ENCODE data around the gene ITGA6. TPM values are rescaled to one million over a fixed set of nuclear protein-coding genes. Genes with fewer than 3 reads are reported as not detected.

ITGA6 gene
- total RNA-seq, 1 experiment from 2014 or later: 75.9 TPM

DNA sequence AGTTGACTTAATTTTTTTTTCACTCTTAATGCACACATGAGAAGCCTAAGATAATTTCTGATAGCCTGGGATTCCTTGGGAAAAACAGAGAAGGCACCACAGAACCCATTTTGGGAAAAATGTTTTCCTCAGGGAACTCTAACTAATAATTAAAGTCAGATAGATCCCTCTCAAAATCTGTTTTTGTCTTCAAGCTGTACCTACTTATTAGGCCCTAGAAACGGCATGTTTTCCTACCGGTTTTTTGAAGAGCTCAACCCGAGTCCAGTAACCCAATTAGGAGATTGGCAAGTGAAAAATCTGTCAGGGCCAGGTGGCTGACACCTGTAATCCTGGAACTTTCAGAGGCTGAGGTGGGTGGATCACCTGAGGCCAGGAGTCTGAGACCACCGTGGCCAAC, 112.4 kb downstream of the ITGA6 start:
- TF ChIP-seq TCF7L2 (IDR thresholded peaks at IDR 0.05; ENCODE audit: low read depth, low read length) (no peak), SIN3A (IDR thresholded peaks at IDR 0.05; ENCODE audit: borderline replicate concordance, insufficient read depth, low read depth, low read length) (no peak), REST (IDR thresholded peaks at IDR 0.05; ENCODE audit: insufficient read depth in 1 of 2, low read depth in 2 of 2, low read length in 1 of 2) (no peak), POLR2AphosphoS5 (IDR thresholded peaks at IDR 0.05; ENCODE audit: low read depth, low read length) (no peak)
- TF ChIP-seq, protein P1, sequence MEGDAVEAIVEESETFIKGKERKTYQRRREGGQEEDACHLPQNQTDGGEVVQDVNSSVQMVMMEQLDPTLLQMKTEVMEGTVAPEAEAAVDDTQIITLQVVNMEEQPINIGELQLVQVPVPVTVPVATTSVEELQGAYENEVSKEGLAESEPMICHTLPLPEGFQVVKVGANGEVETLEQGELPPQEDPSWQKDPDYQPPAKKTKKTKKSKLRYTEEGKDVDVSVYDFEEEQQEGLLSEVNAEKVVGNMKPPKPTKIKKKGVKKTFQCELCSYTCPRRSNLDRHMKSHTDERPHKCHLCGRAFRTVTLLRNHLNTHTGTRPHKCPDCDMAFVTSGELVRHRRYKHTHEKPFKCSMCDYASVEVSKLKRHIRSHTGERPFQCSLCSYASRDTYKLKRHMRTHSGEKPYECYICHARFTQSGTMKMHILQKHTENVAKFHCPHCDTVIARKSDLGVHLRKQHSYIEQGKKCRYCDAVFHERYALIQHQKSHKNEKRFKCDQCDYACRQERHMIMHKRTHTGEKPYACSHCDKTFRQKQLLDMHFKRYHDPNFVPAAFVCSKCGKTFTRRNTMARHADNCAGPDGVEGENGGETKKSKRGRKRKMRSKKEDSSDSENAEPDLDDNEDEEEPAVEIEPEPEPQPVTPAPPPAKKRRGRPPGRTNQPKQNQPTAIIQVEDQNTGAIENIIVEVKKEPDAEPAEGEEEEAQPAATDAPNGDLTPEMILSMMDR (IDR thresholded peaks at IDR 0.05): no peak
- intact Hi-C loops (cut with micrococcal nuclease; ENCODE audit: unreplicated experiment): no loop called here
- CTCF ChIA-PET: interaction anchor here (0.7 kb wide), 1 partner anchor 1029 kb away, joined by 3 read pairs; no protein-coding TSS in a partner anchor
- no peak for DNase-seq (ENCODE audit: low read depth, low spot score)
- H3K4me1 ChIP-seq (ENCODE audit: control insufficient read depth, insufficient read depth, low read length): no peaks in the 10 kb centered on the region
- no TSS peak for BruUV-seq (replicated peaks)
- no peak overlapping the region for H3K4me3 ChIP-seq (ENCODE audit: low read depth in 2 of 2, low read length in 2 of 2)
- no peaks in the 10 kb centered on the region for H3K27me3 ChIP-seq (ENCODE audit: control insufficient read depth, insufficient read depth, low read length)
- in situ Hi-C loops (cut with HindIII; ENCODE audit: low pct_unique_long_range_greater_than_20kb, low sequenced_read_pairs): no loop called here
- H3K27ac ChIP-seq (ENCODE audit: low read length): no peak overlapping the region
- POLR2A ChIA-PET: no interaction called here
- H3K36me3 ChIP-seq (ENCODE audit: control insufficient read depth, insufficient read depth, low read length): no peaks in the 10 kb centered on the region
- ATAC-seq: no peak
- H3K9me3 ChIP-seq (ENCODE audit: control insufficient read depth, insufficient read depth, low read depth, low read length): no peaks in the 10 kb centered on the region; the same call in 1 of the 2 replicates

DNA sequence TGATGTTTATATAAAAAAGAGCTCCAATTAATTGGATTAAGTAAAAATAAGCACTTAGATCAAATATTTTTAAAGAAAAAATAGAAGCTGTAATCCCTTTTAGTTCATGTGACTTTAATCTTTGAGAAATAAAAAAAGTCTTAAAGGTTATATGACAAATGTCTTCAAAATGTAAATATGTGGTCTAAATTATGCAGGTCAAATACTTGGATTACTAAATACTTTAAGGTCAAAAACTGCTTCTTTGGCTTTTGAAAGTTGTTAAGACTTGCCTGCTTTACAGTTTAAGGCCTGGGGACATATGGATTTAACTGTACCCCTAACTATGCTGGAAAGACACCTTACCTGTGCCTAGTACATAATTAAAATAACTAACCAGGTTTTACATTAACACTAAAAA, 113.0 kb downstream of the ITGA6 start:
- BruUV-seq (replicated peaks): no TSS peak
- in situ Hi-C loops (cut with HindIII; ENCODE audit: low pct_unique_long_range_greater_than_20kb, low sequenced_read_pairs) (no loop called here), intact Hi-C loops (cut with micrococcal nuclease; ENCODE audit: unreplicated experiment) (no loop called here)
- Histone ChIP-seq H3K4me1 (ENCODE audit: control insufficient read depth, insufficient read depth, low read length) (no peaks in the 10 kb centered on the region), H3K36me3 (ENCODE audit: control insufficient read depth, insufficient read depth, low read length) (no peaks in the 10 kb centered on the region), H3K9me3 (ENCODE audit: control insufficient read depth, insufficient read depth, low read depth, low read length) (peaks cover 3% of the 10 kb centered on the region; the same call in 1 of the 2 replicates), H3K4me3 (ENCODE audit: low read depth in 2 of 2, low read length in 2 of 2) (no peak overlapping the region), H3K27ac (ENCODE audit: low read length) (no peak overlapping the region), H3K27me3 (ENCODE audit: control insufficient read depth, insufficient read depth, low read length) (no peaks in the 10 kb centered on the region)
- ChIA-PET CTCF (interaction anchor here (0.7 kb wide), 1 partner anchor 1030 kb away, joined by 3 read pairs; no protein-coding TSS in a partner anchor), POLR2A (interaction anchor here (0.7 kb wide), 1 partner anchor 134 kb away, joined by 6 read pairs; no protein-coding TSS in a partner anchor)
- TF ChIP-seq TCF7L2 (IDR thresholded peaks at IDR 0.05; ENCODE audit: low read depth, low read length) (no peak), REST (IDR thresholded peaks at IDR 0.05; ENCODE audit: insufficient read depth in 1 of 2, low read depth in 2 of 2, low read length in 1 of 2) (no peak), SIN3A (IDR thresholded peaks at IDR 0.05; ENCODE audit: borderline replicate concordance, insufficient read depth, low read depth, low read length) (no peak), POLR2AphosphoS5 (IDR thresholded peaks at IDR 0.05; ENCODE audit: low read depth, low read length) (no peak)
- TF ChIP-seq, protein P1 (IDR thresholded peaks at IDR 0.05): no peak
- ATAC-seq (no peak), DNase-seq (ENCODE audit: low read depth, low spot score) (no peak)
